SIG-M5 (cell line): Measurements from ENCODE around the gene WWP2.
"Not testable (repeated sequence)": the region's sequence is repeated elsewhere in the genome, so short reads cannot be mapped to it uniquely, and the experiment has no call there.

ENCODE experiments used
- DNase-seq: peaks from one replicate; lab custom pipeline; 2025; lab: John Stamatoyannopoulos, UW

The WWP2 gene

DNA sequence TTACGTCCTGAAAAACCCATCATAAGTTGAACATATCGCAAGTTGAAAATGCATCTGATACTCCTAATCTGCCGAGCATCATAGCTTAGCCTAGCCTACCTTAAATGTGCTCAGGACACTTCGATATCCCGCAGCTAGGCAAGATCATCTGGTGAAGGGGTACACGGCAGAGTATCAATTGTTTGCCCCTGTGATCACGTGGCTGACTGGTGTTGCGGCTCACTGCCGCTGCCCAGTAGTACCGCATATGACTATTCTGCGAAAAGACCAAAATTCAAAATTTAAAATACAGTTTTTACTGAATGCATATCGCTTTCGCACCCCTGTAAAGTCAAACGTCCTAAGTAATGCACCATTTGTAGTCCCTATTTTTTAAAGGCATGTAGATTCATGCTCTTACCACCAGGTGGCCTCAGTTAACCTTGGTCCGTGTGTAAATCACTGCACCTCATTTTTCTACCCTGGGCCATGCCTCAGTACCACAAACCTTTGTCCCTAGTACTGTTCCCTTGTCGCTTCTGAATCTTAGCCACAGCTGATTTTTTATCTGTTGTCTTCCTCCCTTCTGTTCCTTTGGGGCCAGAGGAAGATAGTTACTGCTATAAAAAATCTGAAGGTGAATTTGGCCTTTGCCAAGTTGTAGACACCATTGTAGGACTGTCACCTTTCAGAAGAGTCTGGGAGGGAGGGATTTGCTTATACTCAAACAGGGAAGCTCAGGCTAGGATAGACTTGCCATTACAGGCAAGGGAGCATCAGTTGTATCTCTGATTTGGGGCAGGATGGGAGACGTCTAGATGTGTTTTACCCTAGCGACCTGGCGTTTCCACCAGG, 34.4 kb downstream of the WWP2 start:
- no peak for DNase-seq

DNA sequence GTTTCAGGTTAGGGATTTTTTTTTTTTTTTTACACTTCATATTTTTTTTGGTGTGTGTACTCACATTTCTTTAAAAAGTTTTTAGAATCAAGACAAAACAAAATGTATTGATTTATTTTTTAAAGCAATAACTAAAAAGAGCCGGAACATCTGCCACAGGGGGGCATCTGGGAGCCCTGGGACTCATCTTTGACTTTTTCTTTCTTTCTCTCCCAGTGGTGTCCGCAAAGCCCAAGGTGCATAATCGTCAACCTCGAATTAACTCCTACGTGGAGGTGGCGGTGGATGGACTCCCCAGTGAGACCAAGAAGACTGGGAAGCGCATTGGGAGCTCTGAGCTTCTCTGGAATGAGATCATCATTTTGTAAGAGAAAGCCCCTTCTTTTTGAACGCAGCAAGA, 36.3 kb downstream of the WWP2 start:
- no peak for DNase-seq

DNA sequence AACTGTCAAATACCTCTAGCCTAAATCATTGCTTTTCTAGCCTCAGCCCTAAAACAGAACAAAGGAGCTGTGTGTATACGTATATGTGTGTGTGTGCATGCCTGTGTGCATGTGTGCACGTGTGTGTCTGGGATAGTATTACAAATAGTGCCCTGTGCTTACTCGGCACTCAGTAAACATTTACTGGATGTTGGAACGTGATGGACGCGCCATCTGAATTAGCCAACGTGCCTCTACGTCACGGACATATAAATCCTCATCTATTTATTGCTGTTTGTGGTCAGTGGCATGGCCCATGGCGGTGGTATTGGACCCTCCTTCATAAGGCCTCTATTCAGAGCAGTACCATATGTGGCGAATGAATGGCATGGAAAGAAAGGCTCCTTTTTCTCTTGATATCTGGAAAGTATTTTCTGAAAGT, 37.5 kb downstream of the WWP2 start:
- no peak for DNase-seq

DNA sequence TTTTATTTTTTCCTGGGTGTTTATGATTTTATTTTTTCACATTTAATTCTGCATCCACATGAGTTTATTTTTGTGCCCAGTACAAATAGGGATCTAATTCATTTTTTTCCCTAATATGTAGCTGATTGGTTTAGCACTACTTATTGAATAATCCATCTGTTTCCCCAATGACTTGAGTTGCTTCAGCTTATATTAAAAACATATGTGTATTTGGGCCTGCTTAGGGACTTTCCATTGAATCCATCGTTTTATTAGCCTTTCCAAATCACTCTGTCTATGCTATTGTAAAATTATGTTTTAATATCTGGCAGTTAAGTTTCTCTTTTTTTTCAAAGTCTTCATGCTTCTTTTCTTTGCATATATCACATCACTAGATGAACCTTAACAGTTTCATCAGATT, 42.2 kb downstream of the WWP2 start:
- DNase-seq = no peak

DNA sequence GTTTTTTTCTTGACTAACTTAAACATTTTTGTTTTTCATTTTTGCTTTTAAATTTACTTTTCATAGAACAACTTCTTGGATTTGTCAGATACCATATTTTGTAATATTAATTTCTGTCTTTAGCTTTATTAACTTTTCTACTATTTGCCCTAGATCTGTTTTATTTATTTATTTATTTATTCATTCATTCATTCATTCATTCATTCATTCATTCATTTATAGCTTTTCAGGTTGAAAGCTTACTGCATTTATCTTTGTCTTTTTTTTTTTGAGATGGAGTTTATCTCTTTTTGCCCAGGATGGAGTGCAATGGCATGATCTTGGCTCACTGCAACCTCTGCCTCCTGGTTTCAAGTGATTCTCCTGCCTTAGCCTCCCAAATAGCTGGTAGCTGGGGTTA, 44.6 kb downstream of the WWP2 start:
- not testable (repeated sequence) for DNase-seq

DNA sequence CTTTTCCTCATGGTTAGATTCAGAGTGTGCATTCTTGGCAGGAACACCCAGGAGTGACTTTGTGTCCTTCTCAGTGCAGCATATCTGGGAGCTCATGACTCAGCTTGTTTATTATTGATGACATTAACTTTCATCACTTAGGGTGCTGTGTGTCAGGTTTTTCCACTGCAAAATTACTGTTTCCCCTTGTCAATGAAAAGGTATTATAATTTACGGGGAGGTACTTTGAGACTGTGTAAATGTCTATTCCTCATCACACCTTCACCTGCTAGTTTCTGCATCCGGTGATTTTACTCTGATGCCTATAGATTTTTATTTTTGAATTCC, 50.5 kb downstream of the WWP2 start:
- DNase-seq = no peak

DNA sequence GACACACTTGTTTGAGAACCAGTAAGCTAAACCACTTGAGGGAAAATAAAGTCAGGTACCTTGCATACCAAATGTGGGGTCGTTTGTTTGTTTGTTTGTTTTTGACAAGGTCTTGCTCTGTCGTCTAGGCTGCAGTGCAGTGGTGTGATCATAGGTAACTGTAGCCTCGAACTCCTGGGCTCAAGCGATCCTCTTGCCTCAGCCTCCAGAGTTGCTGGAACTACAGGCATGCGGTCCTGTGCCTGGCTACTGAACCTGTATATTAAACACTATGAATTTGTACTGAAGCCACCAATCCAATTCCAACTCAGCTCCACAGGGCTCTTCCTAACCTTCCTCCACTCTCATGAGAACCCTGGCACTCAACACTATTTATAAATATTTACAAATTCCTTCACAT, 51.9 kb downstream of the WWP2 start:
- no peak for DNase-seq

DNA sequence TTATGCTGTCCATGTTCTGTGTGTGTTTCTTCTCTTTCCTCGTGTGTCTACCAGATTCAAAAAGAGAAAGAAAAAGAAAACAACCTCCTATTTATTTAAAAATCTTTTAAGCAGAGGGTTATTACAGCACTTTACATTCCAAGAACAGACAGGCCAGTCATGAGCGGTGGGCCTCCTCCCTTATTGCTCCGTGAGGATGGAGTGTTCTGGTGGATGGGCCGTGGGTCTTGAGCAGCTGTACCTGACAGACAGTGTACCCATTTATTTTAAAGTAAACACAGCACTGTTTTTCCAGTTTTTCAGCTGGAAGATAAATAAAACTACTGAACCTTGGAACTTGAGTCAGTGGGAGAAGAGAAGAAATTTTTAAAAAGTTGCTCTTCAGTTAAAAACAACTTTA, 52.4 kb downstream of the WWP2 start:
- DNase-seq = no peak

DNA sequence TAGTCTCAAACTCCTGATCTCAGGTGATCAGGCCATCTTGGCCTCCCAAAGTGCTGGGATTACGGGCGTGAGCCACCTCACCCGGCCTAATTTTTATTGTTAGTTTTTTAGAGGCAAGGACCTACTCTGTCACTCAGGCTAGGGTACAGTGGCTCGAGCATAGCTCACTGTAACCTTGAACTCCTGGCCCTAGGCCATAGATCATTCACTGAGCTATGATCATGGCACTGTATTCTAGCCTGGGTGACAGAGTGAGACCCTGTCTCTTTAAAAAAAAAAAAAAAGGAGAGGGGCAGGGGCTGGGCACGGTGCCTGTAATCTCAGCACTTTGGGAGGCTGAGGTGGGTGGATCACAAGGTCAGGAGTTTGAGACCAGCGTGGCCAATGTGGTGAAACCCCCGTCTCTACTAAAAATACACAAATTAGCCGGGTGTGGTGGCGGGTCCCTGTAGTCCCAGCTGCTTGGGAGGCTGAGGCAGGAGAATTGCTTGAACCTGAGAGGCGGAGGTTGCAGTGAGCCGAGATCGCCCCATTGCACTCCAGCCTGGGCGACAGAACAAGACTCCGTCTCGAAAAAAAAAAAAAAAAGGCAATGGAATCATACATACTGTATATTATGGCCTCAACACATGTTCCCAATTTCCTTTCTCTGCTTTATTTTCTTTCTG, 53.2 kb downstream of the WWP2 start:
- DNase-seq = not testable (repeated sequence)

DNA sequence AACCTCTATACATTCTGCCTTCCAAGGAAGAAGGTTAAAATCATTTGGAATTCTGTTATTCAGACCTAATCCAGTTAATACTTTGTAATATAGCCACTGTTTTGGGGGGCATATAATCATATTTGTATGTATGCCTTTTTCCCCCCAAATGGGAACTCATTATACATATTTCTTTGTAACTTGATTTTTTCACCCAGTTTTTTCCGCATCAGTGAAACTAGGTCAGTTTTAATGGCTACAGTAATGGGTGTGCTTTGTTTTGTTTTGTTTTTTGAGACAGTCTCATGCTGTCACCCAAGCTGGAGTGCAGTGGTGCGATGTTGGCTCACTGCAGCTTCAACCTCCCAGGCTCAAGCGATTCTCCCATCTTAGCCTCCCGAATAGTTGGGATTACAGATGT, 54.9 kb downstream of the WWP2 start:
- DNase-seq = no peak

DNA sequence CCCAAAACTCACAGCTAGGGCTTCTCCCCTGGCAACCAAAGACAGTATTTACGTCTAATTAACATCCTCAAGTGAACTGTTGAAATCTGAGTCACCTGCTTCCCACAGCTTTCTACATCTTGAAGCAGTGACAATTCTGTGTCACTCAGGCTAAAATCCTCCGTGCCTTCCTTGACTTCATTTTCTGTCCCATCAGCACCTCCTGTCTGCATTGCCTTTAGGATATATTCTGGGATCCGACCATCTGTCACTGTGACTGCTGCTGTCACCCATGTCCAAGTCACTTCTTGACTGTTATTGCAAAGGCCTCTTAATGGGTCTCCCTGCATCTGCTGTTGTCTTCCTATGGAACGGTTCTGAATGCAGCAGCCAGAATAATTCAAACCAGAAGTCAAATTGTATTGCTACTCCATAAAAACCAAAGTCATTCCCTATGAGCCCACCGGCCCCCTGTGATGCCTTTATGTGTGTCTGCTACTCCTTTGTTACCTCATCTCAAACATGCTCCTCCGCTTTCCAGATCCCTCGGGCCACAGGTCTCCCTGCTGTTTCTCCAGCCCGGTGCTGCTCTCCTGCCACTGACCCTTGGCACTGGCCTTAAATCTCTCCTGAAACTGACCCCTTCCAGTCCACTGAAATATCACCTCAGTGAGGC, 56.9 kb downstream of the WWP2 start:
- no peak for DNase-seq

DNA sequence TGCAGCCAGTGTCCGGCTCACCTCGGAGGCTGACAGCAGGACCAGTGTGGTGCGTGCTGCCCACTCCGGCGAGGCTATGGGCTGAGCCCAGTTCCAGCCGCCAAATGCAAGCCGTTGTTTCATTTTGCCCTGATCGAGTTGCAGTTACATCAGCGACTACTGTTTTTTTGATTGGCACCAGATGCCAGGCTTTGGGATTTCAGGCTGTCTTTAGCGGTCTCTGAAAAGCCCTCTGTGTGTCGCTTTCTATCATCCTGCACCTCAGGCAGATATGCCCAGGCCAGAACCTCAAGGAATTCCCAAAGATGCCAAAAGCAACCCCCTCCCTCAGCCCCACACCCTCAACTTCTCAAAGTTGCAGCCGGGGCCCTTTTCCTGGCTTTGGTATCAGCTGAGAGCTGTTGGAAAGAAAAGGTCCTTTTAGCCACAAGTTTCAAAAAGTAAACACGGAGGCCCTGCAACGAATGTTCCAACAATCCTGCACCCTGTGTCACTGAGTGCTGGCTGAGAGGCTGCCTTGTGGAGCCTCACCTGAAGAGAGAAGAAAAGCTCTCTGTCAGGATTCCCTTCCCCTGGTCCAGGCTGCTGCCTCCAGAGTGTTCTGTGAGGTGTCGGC, 58.9 kb downstream of the WWP2 start:
- DNase-seq = no peak

DNA sequence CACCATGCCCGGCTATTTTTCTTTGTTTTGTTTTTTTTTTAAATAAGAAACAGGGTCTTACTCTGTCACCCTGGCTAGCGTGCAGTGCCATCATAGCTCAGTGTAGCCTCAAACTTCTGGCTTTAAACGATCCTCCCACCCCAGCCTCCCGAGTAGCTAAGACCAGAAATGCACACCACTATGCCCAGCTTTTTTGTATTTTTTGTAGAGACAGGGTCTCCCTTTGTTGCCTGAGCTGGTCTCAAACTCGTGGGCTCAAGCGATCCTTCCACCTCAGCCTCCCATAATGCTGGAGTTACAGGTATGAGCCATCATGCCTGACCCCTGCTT, 59.7 kb downstream of the WWP2 start:
- no peak for DNase-seq

DNA sequence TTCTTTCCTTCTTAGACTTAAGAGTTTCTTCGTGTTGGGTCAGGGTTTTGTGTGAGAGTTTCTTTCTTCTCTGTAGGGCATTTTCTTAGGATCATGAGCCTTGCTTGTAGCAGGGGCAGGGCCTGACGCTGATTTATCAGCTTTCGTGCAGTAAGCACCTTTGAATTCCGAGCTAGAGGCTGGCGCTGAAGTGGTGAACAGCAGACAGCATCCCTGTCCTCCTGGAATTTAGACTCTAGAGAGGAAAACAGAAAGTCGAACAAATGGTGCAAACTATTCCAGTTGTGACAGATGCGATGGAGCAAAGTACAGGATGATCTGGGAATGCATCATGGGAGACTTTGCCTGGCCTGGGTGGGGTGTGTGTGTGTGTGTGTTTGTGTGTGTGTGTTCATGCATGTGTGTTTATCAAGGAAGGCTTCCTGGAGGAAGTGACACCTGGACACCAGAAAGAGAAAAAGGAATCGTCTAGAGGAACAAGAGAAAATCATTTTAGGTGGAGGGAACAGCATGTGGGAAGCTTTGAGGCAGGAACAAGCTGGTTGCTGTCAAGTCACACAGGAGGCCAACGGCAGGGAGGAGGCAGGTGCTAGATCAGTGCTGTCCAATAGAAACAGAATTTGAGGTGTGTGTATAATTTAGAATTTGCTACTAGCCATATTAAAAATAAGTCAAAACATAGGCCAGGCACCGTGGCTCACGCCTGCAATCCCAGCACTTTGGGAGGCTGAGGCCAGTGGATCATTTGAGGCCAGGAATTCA, 60.2 kb downstream of the WWP2 start:
- no peak for DNase-seq

DNA sequence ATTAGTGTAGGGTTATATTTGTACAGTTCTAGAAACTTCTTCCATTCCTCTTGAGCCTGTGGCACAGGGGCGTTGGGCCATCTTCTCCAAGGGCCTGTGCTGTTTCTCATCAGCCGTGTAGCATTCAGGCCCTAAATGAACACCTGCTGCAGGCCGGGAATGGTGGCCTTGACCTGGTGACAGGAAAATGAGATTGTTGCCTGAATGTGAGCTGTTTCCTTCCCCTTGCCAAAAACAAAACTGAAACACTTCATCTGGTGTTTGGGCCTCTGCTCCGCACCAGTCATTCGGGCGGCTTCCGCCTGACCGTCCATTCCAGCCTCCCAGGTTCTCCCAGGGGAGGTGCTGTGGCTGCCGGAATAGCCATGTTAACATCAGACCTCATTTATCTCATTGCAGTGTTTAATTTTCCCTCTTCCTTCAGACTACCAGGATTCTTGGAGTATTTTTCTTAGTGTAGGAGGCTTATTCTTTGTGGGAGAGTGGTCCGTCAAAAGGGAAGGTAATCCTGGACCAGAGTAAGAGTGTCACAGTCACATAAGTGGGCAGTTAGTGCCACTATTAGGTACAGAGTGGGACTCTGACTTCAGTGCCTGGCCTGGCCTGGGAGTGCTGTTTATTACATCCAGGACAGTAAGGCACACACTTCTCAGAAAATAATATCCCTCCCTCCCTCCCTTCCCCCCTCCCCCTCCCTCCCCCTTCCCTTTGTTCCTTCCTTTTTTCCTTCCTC, 61.9 kb downstream of the WWP2 start:
- DNase-seq = no peak

DNA sequence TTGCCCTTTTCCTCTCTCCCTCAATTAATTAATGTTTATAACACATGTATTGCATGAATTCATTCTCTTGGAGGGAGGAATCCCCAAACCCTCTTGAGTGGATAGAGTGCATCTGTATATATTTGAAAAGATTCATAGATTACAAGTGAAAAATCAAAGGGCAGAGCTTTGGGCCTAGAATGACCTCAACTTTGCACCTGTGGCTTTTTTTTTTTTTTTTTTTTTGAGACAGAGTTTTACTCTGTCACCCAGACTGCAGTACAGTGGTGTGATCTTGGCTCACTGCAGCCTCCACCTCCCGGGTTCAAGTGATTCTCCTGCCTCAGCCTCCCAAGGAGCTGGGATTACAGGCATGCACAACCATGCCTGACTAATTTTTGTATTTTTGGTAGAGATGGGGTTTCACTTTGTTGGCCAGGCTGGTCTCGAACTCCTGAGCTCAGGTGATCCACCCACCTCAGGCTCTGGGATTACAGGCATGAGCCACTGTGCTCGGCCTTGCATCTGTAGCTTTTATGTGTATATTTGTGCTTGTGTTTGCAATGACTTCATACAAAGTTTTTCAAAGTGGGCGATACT, 62.5 kb downstream of the WWP2 start:
- not testable (repeated sequence) for DNase-seq

DNA sequence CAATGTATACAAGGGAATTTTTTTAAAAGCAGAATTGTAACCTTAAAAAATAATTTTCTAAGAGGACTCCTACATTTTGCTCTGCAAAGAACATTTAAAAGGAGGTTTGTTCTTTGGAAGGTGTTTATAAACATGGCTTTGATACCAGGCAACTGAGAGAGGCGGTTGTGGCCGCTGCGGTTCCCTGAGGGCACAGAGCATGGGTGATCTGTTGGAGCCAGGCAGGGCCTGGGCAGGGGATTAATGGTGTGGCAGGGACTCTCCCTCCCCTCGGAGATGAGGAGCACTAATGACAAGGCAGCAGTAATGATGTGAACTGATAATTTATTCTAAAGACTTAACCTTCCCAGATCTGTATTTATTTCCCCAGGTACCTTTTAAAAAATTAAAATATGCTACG, 65.4 kb downstream of the WWP2 start:
- no peak for DNase-seq

DNA sequence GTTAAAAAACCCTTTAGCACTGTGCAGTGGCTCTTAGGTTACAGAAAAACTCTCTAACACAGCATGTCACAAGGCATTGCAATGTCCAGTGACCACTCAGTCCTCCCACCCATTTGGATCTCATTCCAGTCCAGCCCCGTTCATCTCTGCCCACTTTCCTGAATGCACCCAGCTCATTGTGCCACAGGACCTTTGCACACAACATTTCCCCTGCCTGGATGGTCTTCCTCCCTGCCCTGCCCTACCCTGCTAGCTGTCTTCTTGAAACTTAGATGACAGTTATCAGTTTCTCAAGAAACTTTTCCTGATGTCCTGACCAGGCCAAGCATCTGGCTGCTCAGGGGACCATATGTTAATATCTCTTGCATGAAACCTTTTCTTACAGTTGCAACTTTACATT, 67.2 kb downstream of the WWP2 start:
- no peak for DNase-seq

DNA sequence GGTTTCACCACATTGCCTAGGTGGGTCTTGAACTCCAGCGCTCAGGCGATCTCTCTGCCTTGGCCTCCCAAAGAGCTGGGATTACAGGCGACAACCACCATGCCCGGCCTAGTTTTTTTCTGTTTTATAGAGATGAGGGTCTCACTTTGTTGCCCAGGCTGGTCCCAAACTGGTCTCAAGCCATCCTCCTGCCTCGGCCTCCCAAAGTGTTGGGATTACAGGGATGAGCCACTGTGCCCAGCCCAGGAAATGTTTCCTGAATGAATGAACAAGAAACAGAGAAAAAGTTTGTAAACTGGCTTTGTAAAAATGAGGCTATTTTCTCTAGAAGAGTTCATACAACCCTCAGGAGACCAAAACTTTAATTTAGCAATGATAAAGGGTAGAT, 68.0 kb downstream of the WWP2 start:
- no peak for DNase-seq

DNA sequence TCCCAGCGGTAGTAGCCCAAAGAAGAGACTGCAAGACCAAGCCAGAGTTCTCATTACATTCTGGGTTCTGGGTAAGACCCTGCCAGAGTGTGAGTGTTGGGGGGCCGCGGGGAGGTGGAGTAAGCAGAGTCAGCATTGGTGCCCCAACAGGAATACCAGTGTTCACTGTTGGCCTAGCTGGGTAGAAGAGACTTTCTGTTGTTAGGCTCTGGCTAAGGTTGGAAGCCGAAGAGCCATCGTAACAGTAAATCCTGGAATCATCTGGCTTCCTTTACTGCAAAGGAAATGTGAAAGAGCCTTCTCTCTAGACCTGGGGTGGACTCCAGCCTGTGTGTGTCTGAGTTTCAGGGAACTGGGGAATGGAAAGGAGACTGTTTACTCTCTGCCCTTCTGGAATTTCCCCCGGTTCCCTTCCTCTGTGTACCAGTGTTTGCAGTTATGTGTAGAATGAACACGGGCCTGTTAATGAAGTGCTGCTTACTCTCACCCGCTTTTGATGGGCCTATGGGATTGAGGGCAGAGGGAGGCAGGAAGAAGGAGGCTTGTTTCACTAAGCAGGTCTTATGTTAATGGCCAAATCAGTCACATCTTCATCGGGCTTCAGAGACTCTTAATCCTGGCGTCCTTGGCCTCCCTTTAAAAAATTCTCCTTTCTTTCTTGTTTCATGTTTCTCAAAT, 68.5 kb downstream of the WWP2 start:
- DNase-seq = no peak
